ENCODE results near the gene OPA1. TPM values are rescaled to one million over a fixed set of nuclear protein-coding genes. Genes with fewer than 3 reads are reported as not detected.

The OPA1 gene
- total RNA-seq, 1 experiment from 2014 or later, result 75.4 TPM

DNA sequence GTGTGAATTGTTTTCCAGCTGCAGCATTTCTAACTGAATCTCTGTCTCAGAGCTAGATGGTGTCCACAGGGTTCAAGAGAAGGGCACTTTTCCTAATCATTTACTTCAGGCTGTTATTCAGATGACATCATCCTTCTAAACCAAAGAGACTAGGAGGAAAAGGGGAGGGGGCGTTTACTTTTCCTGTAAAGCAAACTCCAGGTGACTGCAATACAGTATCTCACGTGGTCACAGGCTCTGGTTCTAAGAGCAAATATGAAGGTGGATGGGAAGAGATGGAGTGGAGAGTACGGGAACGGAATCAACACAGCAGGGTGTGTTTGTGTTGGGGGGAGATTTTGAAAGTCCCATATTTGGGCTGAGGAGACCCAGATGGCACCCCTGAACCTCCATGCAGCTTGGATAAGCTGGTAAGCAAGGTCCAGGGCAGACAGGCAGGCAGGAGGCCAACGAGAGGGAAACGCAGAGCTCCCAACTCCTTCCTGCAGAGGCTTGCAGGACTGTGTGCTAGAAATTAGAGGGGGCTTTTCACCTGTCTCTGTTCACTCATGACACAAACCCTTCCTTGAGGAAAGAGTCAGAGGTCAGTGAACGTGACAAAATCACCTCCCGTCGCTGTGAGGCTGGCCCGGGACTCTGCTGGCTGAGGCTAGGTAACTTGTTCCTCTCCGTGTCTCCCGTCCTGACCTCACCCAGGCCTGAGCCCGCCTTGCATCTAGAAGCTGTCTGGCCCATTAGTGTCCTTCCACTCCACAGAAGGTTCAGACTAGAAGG lies 151.2 kb downstream of the OPA1 start:
- Histone ChIP-seq H3K23ac (ENCODE audit: insufficient read length, low read depth, low read length) (no peak overlapping the region), H2BK15ac (ENCODE audit: low read depth, low read length) (no peak overlapping the region), H2BK120ac (ENCODE audit: low read depth, low read length, poor library complexity, severe bottlenecking) (no peak overlapping the region), H3K79me2 (ENCODE audit: insufficient read depth, low read length) (no peaks in the 10 kb centered on the region), H3K27ac (ENCODE audit: insufficient read length, low read depth, low read length) (no peak overlapping the region), H3K14ac (ENCODE audit: insufficient read depth, low read length) (no peak overlapping the region), H4K20me1 (ENCODE audit: control insufficient read depth, insufficient read depth, insufficient read length) (no peaks in the 10 kb centered on the region), H2BK12ac (ENCODE audit: insufficient read length, low read depth, low read length) (no peak overlapping the region), H3K4ac (ENCODE audit: low read depth, low read length) (no peak overlapping the region), H3K27me3 (ENCODE audit: insufficient read depth, low read length) (no peaks in the 10 kb centered on the region), H4K91ac (ENCODE audit: insufficient read length, low read depth, low read length) (no peak overlapping the region), H3K79me1 (ENCODE audit: insufficient read depth, low read depth, low read length, poor library complexity, severe bottlenecking) (no peaks in the 10 kb centered on the region), H3K4me2 (ENCODE audit: insufficient read depth, insufficient read length, low read length) (peak overlapping the region; percentile 1), H4K8ac (replicated peaks; ENCODE audit: insufficient read length, low read depth, low read length) (no peak overlapping the region), H3K18ac (ENCODE audit: insufficient read length, low read depth, low read length) (no peak overlapping the region), H2BK5ac (ENCODE audit: insufficient read length, low read length) (no peak overlapping the region), H3T11ph (ENCODE audit: low read length) (no peak overlapping the region), H2AFZ (ENCODE audit: low read length) (no peak overlapping the region), H3K9ac (ENCODE audit: extremely low read depth, insufficient read length, low read length) (no peak overlapping the region), H2BK20ac (ENCODE audit: low read depth, low read length, poor library complexity, severe bottlenecking) (no peak overlapping the region), H4K5ac (ENCODE audit: insufficient read length, low read depth, low read length) (no peak overlapping the region), H3K4me1 (ENCODE audit: insufficient read depth, low read length) (peaks cover 4% of the 10 kb centered on the region), H3K23me2 (ENCODE audit: insufficient read length, low read depth, low read length, poor library complexity, severe bottlenecking) (no peaks in the 10 kb centered on the region), H3K9me3 (ENCODE audit: control insufficient read depth, low read depth, low read length) (no peaks in the 10 kb centered on the region), H3K56ac (ENCODE audit: insufficient read length, low read depth, low read length) (no peak overlapping the region), H2AK5ac (ENCODE audit: insufficient read length, low read length) (no peak overlapping the region)
- Mint-ChIP-seq H3K4me3 (no peak overlapping the region), H3K36me3 (ENCODE audit: insufficient read depth in 1 of 3, low read depth in 3 of 3) (no peaks in the 10 kb centered on the region; a peak in 1 of 7 replicates), H3K27ac (peak overlapping the region in 1 of 3 experiments; percentile 36; a peak in 2 of 7 replicates), H3K4me1 (peaks cover 15 to 32% of the 10 kb centered on the region in 2 experiments), H3K9me3 (no peaks in the 10 kb centered on the region), H3K27me3 (ENCODE audit: low read depth) (no peaks in the 10 kb centered on the region)
- no CpG with 5 or more reads among the region's 13 CpGs for WGBS (ENCODE audit: extremely low coverage, insufficient read length, low lambda C conversion rate)
- TF ChIP-seq, protein P1, sequence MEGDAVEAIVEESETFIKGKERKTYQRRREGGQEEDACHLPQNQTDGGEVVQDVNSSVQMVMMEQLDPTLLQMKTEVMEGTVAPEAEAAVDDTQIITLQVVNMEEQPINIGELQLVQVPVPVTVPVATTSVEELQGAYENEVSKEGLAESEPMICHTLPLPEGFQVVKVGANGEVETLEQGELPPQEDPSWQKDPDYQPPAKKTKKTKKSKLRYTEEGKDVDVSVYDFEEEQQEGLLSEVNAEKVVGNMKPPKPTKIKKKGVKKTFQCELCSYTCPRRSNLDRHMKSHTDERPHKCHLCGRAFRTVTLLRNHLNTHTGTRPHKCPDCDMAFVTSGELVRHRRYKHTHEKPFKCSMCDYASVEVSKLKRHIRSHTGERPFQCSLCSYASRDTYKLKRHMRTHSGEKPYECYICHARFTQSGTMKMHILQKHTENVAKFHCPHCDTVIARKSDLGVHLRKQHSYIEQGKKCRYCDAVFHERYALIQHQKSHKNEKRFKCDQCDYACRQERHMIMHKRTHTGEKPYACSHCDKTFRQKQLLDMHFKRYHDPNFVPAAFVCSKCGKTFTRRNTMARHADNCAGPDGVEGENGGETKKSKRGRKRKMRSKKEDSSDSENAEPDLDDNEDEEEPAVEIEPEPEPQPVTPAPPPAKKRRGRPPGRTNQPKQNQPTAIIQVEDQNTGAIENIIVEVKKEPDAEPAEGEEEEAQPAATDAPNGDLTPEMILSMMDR (conservative IDR thresholded peaks at IDR 0.05), result no peak
- no peak for DNase-seq
